ENCODE results near the gene ITPK1.

ITPK1 gene

DNA sequence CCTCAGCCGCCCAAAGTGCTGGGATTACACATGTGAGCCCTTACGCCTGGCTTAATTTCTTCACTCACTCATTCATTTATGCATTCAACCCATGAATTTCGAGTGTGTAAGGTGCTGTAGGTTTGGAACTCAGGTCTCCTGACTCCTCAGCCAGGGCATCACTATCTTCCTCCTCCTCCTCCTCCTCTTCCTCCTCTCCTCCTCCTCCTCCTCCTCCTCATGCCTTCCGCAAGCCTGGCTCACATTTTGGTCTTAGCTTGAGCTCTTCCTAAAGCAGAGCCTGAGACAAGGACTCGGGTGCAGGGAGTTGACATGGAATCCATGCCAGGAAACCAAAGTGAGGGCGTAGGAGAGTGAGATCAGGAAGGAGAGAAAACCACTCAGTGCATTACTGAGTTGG is 213.5 kb downstream of the ITPK1 start:
- Histone ChIP-seq H3K79me2 (ENCODE audit: control insufficient read depth, insufficient read depth, low read length) (no peaks in the 10 kb centered on the region), H3K27me3 (ENCODE audit: insufficient read depth, low read length, poor library complexity) (no peaks in the 10 kb centered on the region), H3K4ac (ENCODE audit: low read depth, low read length) (no peak overlapping the region), H3K23ac (ENCODE audit: low read length) (no peak overlapping the region), H3K79me1 (ENCODE audit: low read length) (no peaks in the 10 kb centered on the region), H2BK15ac (replicated peaks; ENCODE audit: low read depth) (no peak overlapping the region), H4K5ac (ENCODE audit: low read length) (no peak overlapping the region), H2AK5ac (ENCODE audit: low read length) (no peak overlapping the region), H3K4me1 (ENCODE audit: control insufficient read depth, low read depth, low read length) (no peaks in the 10 kb centered on the region), H3K4me3 (ENCODE audit: low read length) (no peak overlapping the region), H3K9ac (ENCODE audit: low read length) (no peak overlapping the region), H3K18ac (ENCODE audit: low read length) (no peak overlapping the region), H3K56ac (ENCODE audit: low read length) (no peak overlapping the region), H2BK5ac (ENCODE audit: low read length) (no peak overlapping the region), H4K8ac (ENCODE audit: low read depth, low read length) (no peak overlapping the region), H3K36me3 (ENCODE audit: control insufficient read depth, insufficient read depth, low read length) (no peaks in the 10 kb centered on the region), H3K27ac (ENCODE audit: low read depth, low read length) (no peak overlapping the region), H3K4me2 (ENCODE audit: low read length) (no peak overlapping the region), H2BK120ac (ENCODE audit: low read depth, low read length) (no peak overlapping the region)
- DNase-seq, result no peak
- WGBS (ENCODE audit: extremely low coverage, insufficient coverage, low lambda C conversion rate), result no CpG with 5 or more reads among the region's 6 CpGs

GRCh38 chr14:92900660-92901059 is 215.1 kb downstream of the ITPK1 start:
- Histone ChIP-seq H3K27me3 (ENCODE audit: insufficient read depth, low read length, poor library complexity) (no peaks in the 10 kb centered on the region), H3K4me1 (ENCODE audit: control insufficient read depth, low read depth, low read length) (no peaks in the 10 kb centered on the region), H3K36me3 (ENCODE audit: control insufficient read depth, insufficient read depth, low read length) (no peaks in the 10 kb centered on the region), H2AK5ac (ENCODE audit: low read length) (no peak overlapping the region), H2BK120ac (ENCODE audit: low read depth, low read length) (no peak overlapping the region), H3K23ac (ENCODE audit: low read length) (no peak overlapping the region), H3K27ac (ENCODE audit: low read depth, low read length) (no peak overlapping the region), H3K18ac (ENCODE audit: low read length) (no peak overlapping the region), H4K5ac (ENCODE audit: low read length) (no peak overlapping the region), H3K56ac (ENCODE audit: low read length) (no peak overlapping the region), H3K79me1 (ENCODE audit: low read length) (no peaks in the 10 kb centered on the region), H2BK5ac (ENCODE audit: low read length) (no peak overlapping the region), H2BK15ac (replicated peaks; ENCODE audit: low read depth) (no peak overlapping the region), H3K79me2 (ENCODE audit: control insufficient read depth, insufficient read depth, low read length) (no peaks in the 10 kb centered on the region), H3K4me3 (ENCODE audit: low read length) (no peak overlapping the region), H3K4ac (ENCODE audit: low read depth, low read length) (no peak overlapping the region), H4K8ac (ENCODE audit: low read depth, low read length) (no peak overlapping the region), H3K4me2 (ENCODE audit: low read length) (no peak overlapping the region), H3K9ac (ENCODE audit: low read length) (no peak overlapping the region)
- no CpG with 5 or more reads among the region's 2 CpGs for WGBS (ENCODE audit: extremely low coverage, insufficient coverage, low lambda C conversion rate)
- no peak for DNase-seq

DNA sequence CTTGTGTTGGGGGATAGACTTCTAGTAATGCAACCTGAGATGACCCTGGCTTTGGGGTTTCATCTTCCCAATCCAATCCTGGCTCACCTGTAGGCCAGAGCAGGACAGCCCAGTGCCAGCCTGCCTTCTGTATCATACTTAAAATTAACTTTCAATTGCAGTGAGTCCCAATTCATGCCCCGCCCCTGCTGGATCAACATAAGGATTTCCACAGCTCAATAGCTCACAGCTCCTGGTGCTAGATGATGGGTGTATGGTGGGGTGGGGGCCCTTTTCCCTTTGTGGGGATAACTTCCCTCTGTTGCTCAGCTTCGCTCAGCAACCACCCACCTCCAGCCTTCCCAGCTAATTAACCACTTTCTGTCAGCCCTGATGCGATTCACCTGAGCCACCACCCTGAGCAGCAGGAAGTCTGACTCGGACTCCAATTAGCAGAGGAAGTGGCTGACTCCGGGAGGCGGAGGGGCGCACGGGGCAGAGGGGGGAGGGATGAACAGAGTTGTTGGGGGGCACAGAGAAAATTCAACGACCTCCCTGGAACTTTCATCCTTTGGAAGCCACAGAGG is 217.1 kb downstream of the ITPK1 start:
- Histone ChIP-seq H3K23ac (ENCODE audit: low read length) (no peak overlapping the region), H3K56ac (ENCODE audit: low read length) (no peak overlapping the region), H2BK15ac (replicated peaks; ENCODE audit: low read depth) (no peak overlapping the region), H3K4me3 (ENCODE audit: low read length) (no peak overlapping the region), H4K5ac (ENCODE audit: low read length) (no peak overlapping the region), H3K27me3 (ENCODE audit: insufficient read depth, low read length, poor library complexity) (no peaks in the 10 kb centered on the region), H3K4ac (ENCODE audit: low read depth, low read length) (no peak overlapping the region), H3K18ac (ENCODE audit: low read length) (no peak overlapping the region), H3K79me1 (ENCODE audit: low read length) (no peaks in the 10 kb centered on the region), H3K4me2 (ENCODE audit: low read length) (no peak overlapping the region), H4K8ac (ENCODE audit: low read depth, low read length) (no peak overlapping the region), H3K4me1 (ENCODE audit: control insufficient read depth, low read depth, low read length) (no peaks in the 10 kb centered on the region), H2AK5ac (ENCODE audit: low read length) (no peak overlapping the region), H2BK5ac (ENCODE audit: low read length) (no peak overlapping the region), H2BK120ac (ENCODE audit: low read depth, low read length) (no peak overlapping the region), H3K79me2 (ENCODE audit: control insufficient read depth, insufficient read depth, low read length) (no peaks in the 10 kb centered on the region), H3K36me3 (ENCODE audit: control insufficient read depth, insufficient read depth, low read length) (no peaks in the 10 kb centered on the region), H3K9ac (ENCODE audit: low read length) (no peak overlapping the region), H3K27ac (ENCODE audit: low read depth, low read length) (no peak overlapping the region)
- no CpG with 5 or more reads among the region's 9 CpGs for WGBS (ENCODE audit: extremely low coverage, insufficient coverage, low lambda C conversion rate)
- DNase-seq, result no peak

- Histone ChIP-seq H3K4me3 (ENCODE audit: low read length) (no peak overlapping the region), H2BK5ac (ENCODE audit: low read length) (no peak overlapping the region), H2AK5ac (ENCODE audit: low read length) (no peak overlapping the region), H2BK120ac (ENCODE audit: low read depth, low read length) (no peak overlapping the region), H4K8ac (ENCODE audit: low read depth, low read length) (no peak overlapping the region), H3K4me1 (ENCODE audit: control insufficient read depth, low read depth, low read length) (no peaks in the 10 kb centered on the region), H3K9ac (ENCODE audit: low read length) (no peak overlapping the region), H3K36me3 (ENCODE audit: control insufficient read depth, insufficient read depth, low read length) (no peaks in the 10 kb centered on the region), H3K4ac (ENCODE audit: low read depth, low read length) (no peak overlapping the region), H3K27me3 (ENCODE audit: insufficient read depth, low read length, poor library complexity) (no peaks in the 10 kb centered on the region), H3K56ac (ENCODE audit: low read length) (no peak overlapping the region), H3K79me2 (ENCODE audit: control insufficient read depth, insufficient read depth, low read length) (no peaks in the 10 kb centered on the region), H3K23ac (ENCODE audit: low read length) (no peak overlapping the region), H3K4me2 (ENCODE audit: low read length) (no peak overlapping the region), H3K27ac (ENCODE audit: low read depth, low read length) (no peak overlapping the region), H3K18ac (ENCODE audit: low read length) (no peak overlapping the region), H3K79me1 (ENCODE audit: low read length) (no peaks in the 10 kb centered on the region), H4K5ac (ENCODE audit: low read length) (no peak overlapping the region), H2BK15ac (replicated peaks; ENCODE audit: low read depth) (no peak overlapping the region)
- DNase-seq, result no peak
- WGBS (ENCODE audit: extremely low coverage, insufficient coverage, low lambda C conversion rate), result no CpG with 5 or more reads among the region's 5 CpGs
These were observed 217.7 kb downstream of the ITPK1 start for GRCh38 chr14:92897922-92898565.

DNA sequence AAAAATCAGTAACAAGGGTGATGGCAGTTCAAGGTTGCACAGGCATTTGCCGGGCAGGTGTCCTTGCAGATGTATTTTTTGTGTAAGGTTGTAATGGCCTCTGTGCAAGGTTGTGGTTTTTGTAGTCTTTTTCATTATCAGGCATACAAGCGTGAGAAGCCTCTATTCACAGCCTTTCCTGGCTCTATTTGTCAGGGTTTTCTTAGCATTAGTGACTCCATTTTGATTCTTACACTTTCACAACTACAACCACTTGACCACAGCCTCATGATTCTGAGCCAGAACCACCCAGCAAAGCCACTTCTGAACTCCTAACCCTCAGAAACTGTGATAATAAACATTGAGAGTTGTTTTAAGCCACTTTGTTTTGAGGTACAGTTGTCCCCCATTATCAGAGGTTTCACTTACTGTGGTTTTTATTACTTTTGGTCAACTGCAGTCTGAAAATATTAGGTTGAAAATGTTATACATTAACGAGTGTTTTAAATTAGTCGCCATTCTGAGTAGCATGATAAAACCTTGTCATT is 220.3 kb downstream of the ITPK1 start:
- H3K18ac ChIP-seq (ENCODE audit: low read length), result no peak overlapping the region
- no peak overlapping the region for H3K56ac ChIP-seq (ENCODE audit: low read length)
- WGBS (ENCODE audit: extremely low coverage, insufficient coverage, low lambda C conversion rate), result no CpG with 5 or more reads among the region's 4 CpGs
- no peak overlapping the region for H4K8ac ChIP-seq (ENCODE audit: low read depth, low read length)
- no peak overlapping the region for H2BK15ac ChIP-seq (replicated peaks; ENCODE audit: low read depth)
- no peaks in the 10 kb centered on the region for H3K36me3 ChIP-seq (ENCODE audit: control insufficient read depth, insufficient read depth, low read length)
- H3K4ac ChIP-seq (ENCODE audit: low read depth, low read length), result no peak overlapping the region
- H3K4me2 ChIP-seq (ENCODE audit: low read length), result no peak overlapping the region
- H2AK5ac ChIP-seq (ENCODE audit: low read length), result no peak overlapping the region
- no peak overlapping the region for H2BK5ac ChIP-seq (ENCODE audit: low read length)
- no peaks in the 10 kb centered on the region for H3K79me2 ChIP-seq (ENCODE audit: control insufficient read depth, insufficient read depth, low read length)
- H4K5ac ChIP-seq (ENCODE audit: low read length), result no peak overlapping the region
- no peak overlapping the region for H3K27ac ChIP-seq (ENCODE audit: low read depth, low read length)
- no peak overlapping the region for H3K4me3 ChIP-seq (ENCODE audit: low read length)
- no peak for DNase-seq
- H3K27me3 ChIP-seq (ENCODE audit: insufficient read depth, low read length, poor library complexity), result no peaks in the 10 kb centered on the region
- H2BK120ac ChIP-seq (ENCODE audit: low read depth, low read length), result no peak overlapping the region
- H3K79me1 ChIP-seq (ENCODE audit: low read length), result no peaks in the 10 kb centered on the region
- H3K9ac ChIP-seq (ENCODE audit: low read length), result no peak overlapping the region
- H3K4me1 ChIP-seq (ENCODE audit: control insufficient read depth, low read depth, low read length), result no peaks in the 10 kb centered on the region
- H3K23ac ChIP-seq (ENCODE audit: low read length), result no peak overlapping the region

DNA sequence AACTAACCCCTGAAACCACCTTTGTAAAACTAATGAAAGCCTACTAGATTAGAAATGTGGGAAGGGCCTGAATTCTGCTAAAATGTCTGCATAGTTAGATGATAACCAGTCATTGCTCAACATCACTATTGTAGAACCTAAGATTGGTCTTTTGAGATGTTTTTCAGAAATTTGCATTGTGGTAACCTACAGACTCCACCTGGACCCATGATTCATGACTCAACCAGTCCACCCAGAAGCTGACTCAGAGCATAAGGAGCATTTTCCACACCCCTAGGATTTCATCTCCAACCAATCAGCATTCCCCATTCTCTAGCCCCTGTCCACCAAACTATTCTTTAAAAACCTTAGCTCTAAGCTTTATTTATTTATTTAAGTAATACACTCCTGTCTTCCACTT is 223.1 kb downstream of the ITPK1 start:
- H3K79me2 ChIP-seq (ENCODE audit: control insufficient read depth, insufficient read depth, low read length), result no peaks in the 10 kb centered on the region
- H2BK120ac ChIP-seq (ENCODE audit: low read depth, low read length), result no peak overlapping the region
- no peak overlapping the region for H3K9ac ChIP-seq (ENCODE audit: low read length)
- no peak overlapping the region for H2AK5ac ChIP-seq (ENCODE audit: low read length)
- H3K4ac ChIP-seq (ENCODE audit: low read depth, low read length), result no peak overlapping the region
- H3K18ac ChIP-seq (ENCODE audit: low read length), result no peak overlapping the region
- no peaks in the 10 kb centered on the region for H3K79me1 ChIP-seq (ENCODE audit: low read length)
- no peaks in the 10 kb centered on the region for H3K4me1 ChIP-seq (ENCODE audit: control insufficient read depth, low read depth, low read length)
- no peak for DNase-seq
- no peak overlapping the region for H4K5ac ChIP-seq (ENCODE audit: low read length)
- H3K36me3 ChIP-seq (ENCODE audit: control insufficient read depth, insufficient read depth, low read length), result no peaks in the 10 kb centered on the region
- no peak overlapping the region for H2BK5ac ChIP-seq (ENCODE audit: low read length)
- no peak overlapping the region for H4K8ac ChIP-seq (ENCODE audit: low read depth, low read length)
- H3K56ac ChIP-seq (ENCODE audit: low read length), result no peak overlapping the region
- no peak overlapping the region for H3K4me2 ChIP-seq (ENCODE audit: low read length)
- H3K4me3 ChIP-seq (ENCODE audit: low read length), result no peak overlapping the region
- H3K27ac ChIP-seq (ENCODE audit: low read depth, low read length), result no peak overlapping the region
- H2BK15ac ChIP-seq (replicated peaks; ENCODE audit: low read depth), result no peak overlapping the region
- no peak overlapping the region for H3K23ac ChIP-seq (ENCODE audit: low read length)
- no peaks in the 10 kb centered on the region for H3K27me3 ChIP-seq (ENCODE audit: insufficient read depth, low read length, poor library complexity)
